GM21367 (cell line): ENCODE data around the gene PARVA.

Experiments
- ATAC-seq: cut with Tn5 transposase; IDR thresholded peaks from one replicate; pipeline ENCODE4 v1.9.1; 2021; ENCODE audit not compliant: unreplicated experiment

The PARVA gene

DNA sequence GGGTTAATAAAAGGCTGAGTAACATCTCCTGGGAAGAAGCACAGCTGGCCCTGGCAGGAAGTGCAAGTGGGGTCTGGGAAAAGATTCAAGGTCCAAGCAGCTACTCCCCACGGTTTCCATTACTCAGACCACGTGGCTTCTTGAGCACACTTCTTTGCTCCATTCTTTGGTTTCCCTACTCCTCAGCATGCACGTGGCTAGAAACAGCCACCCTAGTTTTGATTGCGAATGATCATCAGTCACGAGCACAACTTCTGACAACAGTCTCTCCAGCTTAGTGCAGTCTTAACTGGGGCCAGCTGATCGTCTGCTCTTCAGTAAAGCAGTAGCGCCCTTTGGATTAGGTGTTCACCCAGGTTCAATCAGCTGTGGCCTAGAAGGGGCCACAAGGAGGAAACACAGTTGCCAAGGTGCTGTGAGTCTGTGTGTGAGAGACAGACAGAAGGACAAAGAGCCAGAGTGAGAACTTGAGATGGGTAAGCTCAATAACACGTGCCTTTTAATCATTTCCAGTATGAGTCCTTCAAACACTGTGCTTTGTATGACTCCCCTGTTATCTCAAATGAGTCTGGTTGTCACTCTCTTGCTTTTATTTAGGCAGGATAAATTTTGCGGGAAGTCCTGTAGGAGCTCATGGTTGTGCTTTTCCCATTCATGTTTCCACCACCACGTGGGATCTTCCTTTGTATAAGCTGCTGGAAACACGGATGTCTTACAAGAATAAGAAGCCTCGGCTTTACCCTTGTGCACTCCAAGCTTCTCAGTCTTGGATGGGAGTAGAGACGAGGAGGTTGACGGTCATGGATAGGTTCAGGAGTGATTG is 901 bp upstream of the PARVA start:
- no peak for ATAC-seq

DNA sequence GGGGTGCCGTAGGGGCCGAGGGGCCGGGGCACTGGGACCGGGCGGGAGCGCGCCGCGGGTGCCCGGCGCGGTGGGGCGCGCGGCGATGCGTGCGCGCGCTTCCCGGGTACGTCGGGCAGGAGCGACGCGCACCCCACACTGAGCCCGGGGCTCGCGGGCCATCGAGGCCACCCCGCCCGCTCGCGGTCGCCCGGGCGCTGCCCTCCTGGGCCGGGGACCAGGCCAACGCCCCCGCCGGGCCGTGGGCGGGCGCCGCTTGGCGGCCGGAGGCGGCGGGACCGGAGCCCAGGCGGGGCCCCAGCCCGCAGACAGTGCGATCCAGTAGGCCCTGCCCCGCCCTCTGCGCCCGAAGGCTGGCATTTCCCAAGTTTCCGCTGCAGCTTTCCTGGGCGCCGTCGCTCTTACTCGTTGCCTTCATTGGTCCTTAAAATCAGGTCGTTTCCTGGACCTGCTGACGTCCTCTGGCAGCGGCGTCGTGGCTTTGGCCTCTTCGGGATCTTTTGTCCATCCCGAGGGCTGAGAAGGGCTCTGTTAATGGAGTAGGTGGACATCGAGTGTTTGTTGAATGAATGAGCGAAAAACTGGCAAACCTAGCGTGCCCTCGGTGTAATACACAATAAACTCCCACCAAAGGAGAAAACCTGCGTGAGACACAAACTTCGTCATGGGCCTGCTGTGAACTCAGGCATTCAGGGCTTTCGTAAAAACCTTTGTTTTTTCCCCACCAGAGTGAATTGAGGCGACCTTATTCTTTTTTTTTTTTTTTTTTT is 638 bp downstream of the PARVA start:
- ATAC-seq, result no peak

DNA sequence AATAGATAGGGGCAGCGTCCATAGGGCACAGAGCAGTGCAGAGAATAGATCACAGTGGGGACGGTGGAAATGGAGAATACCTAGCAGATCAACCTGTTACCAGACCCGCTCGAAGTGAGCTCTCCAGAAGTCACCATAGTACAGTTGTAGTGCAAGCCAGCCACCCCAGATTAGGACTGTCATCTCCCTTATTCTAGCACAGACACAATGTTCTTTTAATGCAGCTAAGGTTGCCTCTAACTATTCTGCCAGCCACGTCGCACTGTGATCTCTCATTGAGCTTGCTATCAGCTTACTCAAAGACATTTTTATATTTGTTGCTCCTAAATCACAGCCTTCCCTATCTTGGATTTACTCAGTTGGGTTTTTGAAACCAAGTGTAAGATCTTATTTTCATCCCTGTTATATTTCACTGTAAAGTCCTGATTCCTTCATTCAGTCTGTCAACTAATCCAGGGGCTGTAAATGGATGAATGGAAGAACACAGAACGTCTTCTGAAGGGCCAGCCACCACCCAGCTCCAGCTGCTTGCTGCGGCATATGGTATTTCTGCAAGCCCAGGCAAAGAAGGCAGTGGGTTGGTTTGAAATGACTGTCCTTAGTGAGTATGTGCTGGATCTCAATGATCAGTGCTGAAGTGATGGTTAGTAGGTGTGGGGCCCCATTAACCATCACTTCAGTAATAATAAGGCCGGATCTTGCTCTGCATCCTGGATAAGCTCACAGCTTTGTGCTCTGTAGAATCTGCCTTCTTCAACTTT is 3.4 kb downstream of the PARVA start:
- no peak for ATAC-seq

- ATAC-seq, result no peak
These were observed 4.5 kb downstream of the PARVA start for GRCh38 chr11:12381875-12382274.

DNA sequence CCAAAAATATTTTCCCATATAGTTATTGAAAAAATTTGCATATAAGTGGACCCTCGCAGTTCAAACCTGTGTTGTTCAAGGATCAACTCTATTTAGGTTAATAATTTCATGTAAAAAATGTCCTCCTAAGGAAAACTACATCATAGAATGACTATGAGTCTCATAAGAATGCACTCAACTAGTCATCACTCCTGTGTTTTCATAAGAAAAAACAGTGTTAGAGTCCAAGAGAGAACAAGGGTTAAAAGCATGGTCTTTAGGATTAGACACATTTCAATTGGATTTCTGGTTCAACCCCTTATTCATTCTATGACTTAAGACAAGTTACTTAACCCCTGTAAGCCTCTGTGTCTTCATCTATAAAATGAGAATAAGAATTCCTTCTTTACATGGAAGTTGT is 5.1 kb downstream of the PARVA start:
- ATAC-seq, result no peak

GRCh38 chr11:12386309-12386708 is 8.9 kb downstream of the PARVA start:
- no peak for ATAC-seq

DNA sequence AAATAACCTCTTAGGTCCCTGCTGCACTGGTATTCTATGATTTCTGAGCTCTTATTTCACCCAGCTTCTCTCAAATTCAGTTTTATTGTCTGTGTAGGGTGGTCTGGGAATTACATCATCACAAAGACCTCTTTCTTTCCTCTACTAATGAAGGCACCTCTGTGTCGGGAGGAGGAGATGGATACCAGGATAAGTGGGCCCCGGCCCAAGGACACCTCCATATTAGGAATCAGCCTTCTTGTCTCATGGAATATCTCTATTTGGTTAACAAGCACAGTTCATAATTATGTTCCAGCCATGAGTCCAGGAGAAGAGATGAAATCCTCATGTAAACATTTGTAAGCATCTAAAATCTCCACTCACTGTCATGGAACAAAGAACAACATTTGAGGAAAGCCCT is 9.4 kb downstream of the PARVA start:
- no peak for ATAC-seq

DNA sequence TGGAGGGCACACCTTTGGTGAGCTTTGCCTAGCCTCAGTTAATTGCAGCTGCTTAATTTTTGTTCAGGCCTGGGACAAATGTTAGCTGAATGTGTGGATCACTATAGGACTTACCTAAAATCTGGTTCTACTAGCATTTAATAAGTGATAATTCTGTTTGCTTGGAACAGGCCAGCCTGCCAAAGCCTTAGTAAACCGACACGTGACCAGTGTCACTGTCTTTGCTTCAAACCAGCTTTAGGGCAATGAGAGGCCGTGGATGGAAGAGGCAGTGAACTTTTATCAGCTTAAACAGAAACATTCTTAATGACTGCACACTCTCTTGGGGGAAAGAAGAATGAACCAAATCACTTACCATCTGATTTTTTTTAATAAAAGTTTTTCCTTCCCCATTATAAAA is 10.8 kb downstream of the PARVA start:
- ATAC-seq, result no peak

- ATAC-seq, result no peak
These were observed 11.7 kb downstream of the PARVA start for GRCh38 chr11:12388939-12389670.

GRCh38 chr11:12389676-12390657 is 12.6 kb downstream of the PARVA start:
- no peak for ATAC-seq

- ATAC-seq, result no peak
These were observed 13.3 kb downstream of the PARVA start for GRCh38 chr11:12390687-12391110.

- no peak for ATAC-seq
These were observed 15.3 kb downstream of the PARVA start for GRCh38 chr11:12392672-12393071.

- no peak for ATAC-seq
These were observed 16.3 kb downstream of the PARVA start for GRCh38 chr11:12393691-12394090.

DNA sequence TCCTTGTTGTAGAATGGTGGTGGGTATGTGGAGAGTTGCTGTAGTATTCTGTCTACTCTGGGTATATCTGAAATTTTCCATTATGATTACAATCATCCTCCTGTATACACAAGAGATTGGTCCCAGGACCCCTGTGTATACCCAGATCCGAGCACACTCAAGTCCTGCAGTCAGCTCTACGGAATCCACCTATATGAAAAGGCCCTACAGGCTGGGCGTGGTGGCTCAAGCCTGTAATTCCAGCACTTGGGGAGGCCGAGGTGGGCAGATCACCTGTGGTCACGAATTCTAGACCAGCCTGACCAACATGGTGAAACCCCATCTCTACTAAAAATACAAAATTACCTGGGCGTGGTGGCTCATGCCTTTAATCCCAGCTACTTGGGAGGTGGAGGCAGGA is 17.2 kb downstream of the PARVA start:
- no peak for ATAC-seq

- ATAC-seq, result no peak
These were observed 18.0 kb downstream of the PARVA start for GRCh38 chr11:12395333-12395732.

GRCh38 chr11:12397931-12398334 is 20.6 kb downstream of the PARVA start:
- ATAC-seq, result no peak

- no peak for ATAC-seq
These were observed 22.0 kb downstream of the PARVA start for GRCh38 chr11:12399355-12399754.

GRCh38 chr11:12402025-12402424 is 24.7 kb downstream of the PARVA start:
- ATAC-seq, result no peak

DNA sequence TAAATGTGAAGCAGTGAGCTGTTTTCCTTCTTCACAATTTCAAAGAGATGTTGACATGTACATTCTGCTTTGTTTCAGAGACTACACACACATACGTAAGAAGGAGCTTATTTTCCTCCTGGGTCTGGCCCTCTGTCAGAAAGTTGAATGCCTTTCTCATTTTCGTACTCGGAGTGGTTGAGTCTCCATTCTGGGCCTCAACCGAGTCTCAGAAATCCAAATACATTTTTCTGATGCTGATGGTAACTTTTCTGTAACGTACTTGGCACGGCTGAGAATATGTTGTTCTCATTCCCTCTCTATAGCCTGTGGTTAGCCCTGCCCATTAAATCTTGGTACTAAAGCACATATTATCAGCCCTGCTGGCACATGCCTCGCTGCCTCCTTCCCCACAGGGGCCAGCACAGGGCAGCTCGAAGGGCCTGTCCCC is 25.3 kb downstream of the PARVA start:
- no peak for ATAC-seq
